CD8-positive, alpha-beta memory T cell (primary cell): ENCODE data around the gene RNF220. TPM values are rescaled to one million over a fixed set of nuclear protein-coding genes. Genes with fewer than 3 reads are reported as not detected.

Experiments
- CTCF ChIA-PET: fragments of 350-600 bp; sonication (Branson Sonifier 250); formaldehyde crosslinking; loops from one replicate; lab custom pipeline; 2021; ENCODE audit warnings: antibody characterized with exemption; lab: Charles Lee
- POLR2A ChIA-PET: fragments of 350-600 bp; sonication (Branson Sonifier 250); formaldehyde crosslinking; loops from one replicate; lab custom pipeline; 2021; ENCODE audit warnings: antibody characterized with exemption; lab: Charles Lee
- DNase-seq, 5 donors: peaks; one replicate each; pipeline versions ENCODE4 v3.0.0 to v3.0.0-alpha.2; 2020 to 2022; ENCODE audit warnings: mixed read lengths in 1 of 5
- H3K27ac ChIP-seq: one replicate; pipeline ENCODE4 v1.7.0; 2013; ENCODE audit warnings: low read depth, mild to moderate bottlenecking, low read length, moderate library complexity
- H3K27me3 ChIP-seq: 2 replicates; pipeline ENCODE4 v1.7.0; 2013; ENCODE audit warnings: low read length, mild to moderate bottlenecking; ENCODE audit not compliant: insufficient read depth, poor library complexity, severe bottlenecking
- H3K36me3 ChIP-seq: 2 replicates; pipeline ENCODE4 v1.7.0; 2013; ENCODE audit warnings: mild to moderate bottlenecking, low read length, moderate library complexity; ENCODE audit not compliant: insufficient read depth
- H3K4me1 ChIP-seq: 2 replicates; pipeline ENCODE4 v1.7.0; 2013; ENCODE audit warnings: mild to moderate bottlenecking, low read length, moderate library complexity; ENCODE audit not compliant: insufficient read depth
- H3K4me3 ChIP-seq: 2 replicates; pipeline ENCODE4 v1.7.0; 2013; ENCODE audit warnings: mild to moderate bottlenecking, low read length
- H3K9me3 ChIP-seq: 2 replicates; pipeline ENCODE4 v1.7.0; 2013; ENCODE audit warnings: mild to moderate bottlenecking, low read length
- H3K27ac Mint-ChIP-seq, 8 donors: one replicate each; pipeline ENCODE4 v1.8.0; 2020 to 2021; ENCODE audit warnings: mixed read lengths in 8 of 8, mild to moderate bottlenecking in 6 of 8, inconsistent platforms in 3 of 8, moderate library complexity in 3 of 8
- H3K27me3 Mint-ChIP-seq, 2 donors: one replicate each; pipeline ENCODE4 v1.8.0; 2020 to 2021; ENCODE audit warnings: mixed read lengths in 2 of 2, mild to moderate bottlenecking in 1 of 2, moderate library complexity in 1 of 2
- H3K36me3 Mint-ChIP-seq, 3 donors: one replicate each; pipeline ENCODE4 v1.8.0; 2020 to 2021; ENCODE audit warnings: mixed read lengths in 3 of 3, inconsistent platforms in 1 of 3, mild to moderate bottlenecking in 1 of 3
- H3K4me1 Mint-ChIP-seq, 3 donors: one replicate each; pipeline ENCODE4 v1.8.0; 2020 to 2021; ENCODE audit warnings: mixed read lengths in 3 of 3, inconsistent platforms in 1 of 3, mild to moderate bottlenecking in 1 of 3
- H3K4me3 Mint-ChIP-seq, 7 donors: one replicate each; pipeline ENCODE4 v1.8.0; 2020 to 2021; ENCODE audit warnings: mixed read lengths in 7 of 7, mild to moderate bottlenecking in 6 of 7, moderate library complexity in 4 of 7, inconsistent platforms in 2 of 7
- H3K9me3 Mint-ChIP-seq, 5 donors: one replicate each; pipeline ENCODE4 v1.8.0; 2020 to 2022; ENCODE audit warnings: mixed read lengths in 5 of 5, mild to moderate bottlenecking in 3 of 5, moderate library complexity in 2 of 5, inconsistent platforms in 1 of 5
- polyA plus RNA-seq: library from polyadenylated mRNA; unstranded; fragments of 300-500 nt; fragmentation: Illumina TruSeq; gene quantifications from one replicate; pipeline ENCODE4 v1.2.3, GENCODE V29; 2021
- total RNA-seq, 2 experiments: library from RNA; stranded (reverse); gene quantifications; one replicate each; pipeline ENCODE4 v1.2.3, GENCODE V29; 2021

The RNF220 gene
- total and polyA plus RNA-seq, 3 experiments from 2014 or later: 104 to 115 (median 115) TPM

- Histone ChIP-seq H3K9me3 (no peaks in the 10 kb centered on the region), H3K4me3 (no peak overlapping the region), H3K27ac (no peak overlapping the region), H3K36me3 (no peaks in the 10 kb centered on the region), H3K4me1 (no peaks in the 10 kb centered on the region), H3K27me3 (no peaks in the 10 kb centered on the region)
- Mint-ChIP-seq H3K27me3 (peaks cover 10 to 27% of the 10 kb centered on the region in 2 donors), H3K27ac (peak overlapping the region in 1 of 8 donors; percentile 38), H3K9me3 (no peaks in the 10 kb centered on the region), H3K4me3 (no peak overlapping the region), H3K36me3 (no peaks in the 10 kb centered on the region), H3K4me1 (no peaks in the 10 kb centered on the region)
- ChIA-PET CTCF (interaction anchor here (1.3 kb wide), 1 partner anchor 28 kb away, joined by 3 read pairs; no protein-coding TSS in a partner anchor), POLR2A (no interaction called here)
- no peak for DNase-seq
Observed at GRCh38 chr1:44566281-44567046, 161.4 kb downstream of the RNF220 start.

- no peaks in the 10 kb centered on the region for H3K9me3 ChIP-seq
- no peaks in the 10 kb centered on the region for H3K36me3 ChIP-seq
- DNase-seq: no peak
- Mint-ChIP-seq H3K4me3 (no peak overlapping the region), H3K4me1 (no peaks in the 10 kb centered on the region), H3K27me3 (peaks cover 9 to 27% of the 10 kb centered on the region in 2 donors), H3K36me3 (no peaks in the 10 kb centered on the region), H3K9me3 (no peaks in the 10 kb centered on the region), H3K27ac (peak overlapping the region in 1 of 8 donors; percentile 34)
- no peak overlapping the region for H3K4me3 ChIP-seq
- CTCF ChIA-PET: interaction anchor here (5.2 kb wide), 1 partner anchor 84 kb away, joined by 52 read pairs; no protein-coding TSS in a partner anchor
- no peaks in the 10 kb centered on the region for H3K4me1 ChIP-seq
- no peak overlapping the region for H3K27ac ChIP-seq
- no peaks in the 10 kb centered on the region for H3K27me3 ChIP-seq
- POLR2A ChIA-PET: no interaction called here
Observed at GRCh38 chr1:44568128-44568900, 163.3 kb downstream of the RNF220 start.

DNA sequence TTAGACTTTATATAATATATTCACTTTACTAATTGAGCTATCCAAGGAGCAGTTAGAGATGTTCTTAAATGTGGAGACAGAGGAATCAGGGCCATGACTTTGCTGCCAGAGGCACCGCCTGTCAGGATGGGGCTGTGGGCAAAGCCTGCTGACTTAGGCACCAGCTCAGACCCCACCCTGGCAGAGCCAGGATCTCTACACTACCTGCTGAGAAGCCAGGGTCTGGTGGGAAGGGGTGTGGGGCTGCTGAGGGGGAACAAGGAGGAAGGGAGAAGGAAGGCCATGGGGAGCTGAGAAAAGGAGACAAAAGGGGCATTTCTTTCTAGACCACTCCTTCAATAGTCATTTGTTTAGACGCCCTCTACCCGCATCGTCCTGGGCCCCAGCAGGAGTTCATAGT lies 164.4 kb downstream of the RNF220 start:
- no peak overlapping the region for H3K4me3 Mint-ChIP-seq
- CTCF ChIA-PET: interaction anchor here (5.2 kb wide), 1 partner anchor 82 kb away, joined by 52 read pairs; no protein-coding TSS in a partner anchor
- Histone ChIP-seq H3K4me1 (no peaks in the 10 kb centered on the region), H3K4me3 (no peak overlapping the region), H3K27ac (no peak overlapping the region), H3K9me3 (no peaks in the 10 kb centered on the region), H3K27me3 (no peaks in the 10 kb centered on the region), H3K36me3 (no peaks in the 10 kb centered on the region)
- H3K27me3 Mint-ChIP-seq: peaks cover 10 to 22% of the 10 kb centered on the region in 2 donors
- peak overlapping the region in 1 of 8 donors; percentile 44 for H3K27ac Mint-ChIP-seq
- no peaks in the 10 kb centered on the region for H3K4me1 Mint-ChIP-seq
- POLR2A ChIA-PET: no interaction called here
- no peaks in the 10 kb centered on the region for H3K36me3 Mint-ChIP-seq
- no peaks in the 10 kb centered on the region for H3K9me3 Mint-ChIP-seq
- no peak for DNase-seq

- no peaks in the 10 kb centered on the region for H3K9me3 Mint-ChIP-seq
- H3K27ac ChIP-seq: no peak overlapping the region
- H3K4me3 Mint-ChIP-seq: no peak overlapping the region
Observed at GRCh38 chr1:44571712-44572571, 166.9 kb downstream of the RNF220 start.

GRCh38 chr1:44572572-44572879 lies 167.5 kb downstream of the RNF220 start:
- H3K4me3 ChIP-seq: no peak overlapping the region
- no peaks in the 10 kb centered on the region for H3K4me1 Mint-ChIP-seq
- no peak overlapping the region for H3K27ac ChIP-seq
- ChIA-PET CTCF (interaction anchor here (1.3 to 5.2 kb wide), 8 partner anchors 10 to 79 kb away, joined by 3 to 52 read pairs (median 4); no protein-coding TSS in a partner anchor), POLR2A (no interaction called here)
- no peaks in the 10 kb centered on the region for H3K9me3 ChIP-seq
- H3K9me3 Mint-ChIP-seq: no peaks in the 10 kb centered on the region
- H3K4me3 Mint-ChIP-seq: no peak overlapping the region
- no peaks in the 10 kb centered on the region for H3K4me1 ChIP-seq
- H3K27me3 Mint-ChIP-seq: peaks cover 6 to 19% of the 10 kb centered on the region in 2 donors
- H3K36me3 ChIP-seq: no peaks in the 10 kb centered on the region
- H3K27me3 ChIP-seq: no peaks in the 10 kb centered on the region
- no peak overlapping the region for H3K27ac Mint-ChIP-seq
- DNase-seq: no peak
- no peaks in the 10 kb centered on the region for H3K36me3 Mint-ChIP-seq

More at GRCh38 chr1:44571712-44572571, 166.9 kb downstream of the RNF220 start:
- Mint-ChIP-seq H3K4me1 (no peaks in the 10 kb centered on the region), H3K27me3 (peaks cover 6 to 22% of the 10 kb centered on the region in 2 donors), H3K36me3 (no peaks in the 10 kb centered on the region), H3K27ac (no peak overlapping the region)
- POLR2A ChIA-PET: no interaction called here
- Histone ChIP-seq H3K36me3 (no peaks in the 10 kb centered on the region), H3K4me3 (no peak overlapping the region), H3K9me3 (no peaks in the 10 kb centered on the region), H3K27me3 (no peaks in the 10 kb centered on the region), H3K4me1 (no peaks in the 10 kb centered on the region)
- CTCF ChIA-PET: interaction anchor here (0.8 to 5.2 kb wide), 10 partner anchors 9 to 83 kb away, joined by 3 to 52 read pairs (median 4); no protein-coding TSS in a partner anchor
- peak in 2 of 5 donors; percentile 11 to 22 for DNase-seq

DNA sequence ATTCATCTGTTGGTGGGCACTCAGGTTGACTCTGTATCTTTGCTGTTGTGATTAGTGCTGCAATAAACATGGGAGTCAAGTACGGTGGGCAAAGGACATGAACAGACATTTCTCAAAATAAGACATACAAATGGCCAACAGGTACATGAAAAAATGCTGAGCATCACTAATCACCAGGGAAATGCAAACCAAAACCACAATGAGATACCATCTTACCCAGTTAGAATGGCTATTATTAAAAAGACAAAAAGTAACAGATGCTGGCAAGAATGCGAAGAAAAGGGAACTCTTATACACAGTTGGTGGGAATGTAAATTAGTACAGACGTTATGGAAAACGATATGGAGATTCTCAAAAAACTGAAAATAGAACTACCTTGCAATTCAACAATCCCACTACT lies 170.3 kb downstream of the RNF220 start:
- H3K4me3 Mint-ChIP-seq: no peak overlapping the region
- Histone ChIP-seq H3K4me3 (no peak overlapping the region), H3K27ac (no peak overlapping the region), H3K9me3 (no peaks in the 10 kb centered on the region), H3K4me1 (no peaks in the 10 kb centered on the region), H3K27me3 (no peaks in the 10 kb centered on the region), H3K36me3 (no peaks in the 10 kb centered on the region)
- ChIA-PET CTCF (no interaction called here), POLR2A (no interaction called here)
- no peak for DNase-seq
- no peaks in the 10 kb centered on the region for H3K4me1 Mint-ChIP-seq
- peaks cover 6 to 12% of the 10 kb centered on the region in 2 donors for H3K27me3 Mint-ChIP-seq
- no peak overlapping the region for H3K27ac Mint-ChIP-seq
- H3K9me3 Mint-ChIP-seq: no peaks in the 10 kb centered on the region
- H3K36me3 Mint-ChIP-seq: no peaks in the 10 kb centered on the region

- no peak overlapping the region for H3K27ac Mint-ChIP-seq
- Histone ChIP-seq H3K27ac (no peak overlapping the region), H3K4me1 (no peaks in the 10 kb centered on the region), H3K27me3 (no peaks in the 10 kb centered on the region), H3K36me3 (no peaks in the 10 kb centered on the region), H3K9me3 (no peaks in the 10 kb centered on the region), H3K4me3 (no peak overlapping the region)
- H3K4me1 Mint-ChIP-seq: no peaks in the 10 kb centered on the region
- H3K4me3 Mint-ChIP-seq: no peak overlapping the region
- no peaks in the 10 kb centered on the region for H3K36me3 Mint-ChIP-seq
- DNase-seq: no peak
- ChIA-PET CTCF (interaction anchor here (1.1 to 2.2 kb wide), 3 partner anchors 11 to 76 kb away, joined by 3 to 9 read pairs (median 3); no protein-coding TSS in a partner anchor), POLR2A (no interaction called here)
- no peaks in the 10 kb centered on the region for H3K9me3 Mint-ChIP-seq
- peaks cover 6 to 11% of the 10 kb centered on the region in 2 donors for H3K27me3 Mint-ChIP-seq
Observed at GRCh38 chr1:44576456-44577150, 171.5 kb downstream of the RNF220 start.
